ENCODE data around the gene RPS27.
A peak's percentile ranks its signal among the peaks of the same experiment; 100 is the strongest.
"Not testable (repeated sequence)": the region's sequence is repeated elsewhere in the genome, so short reads cannot be mapped to it uniquely, and the experiment has no call there.

RPS27 gene

DNA sequence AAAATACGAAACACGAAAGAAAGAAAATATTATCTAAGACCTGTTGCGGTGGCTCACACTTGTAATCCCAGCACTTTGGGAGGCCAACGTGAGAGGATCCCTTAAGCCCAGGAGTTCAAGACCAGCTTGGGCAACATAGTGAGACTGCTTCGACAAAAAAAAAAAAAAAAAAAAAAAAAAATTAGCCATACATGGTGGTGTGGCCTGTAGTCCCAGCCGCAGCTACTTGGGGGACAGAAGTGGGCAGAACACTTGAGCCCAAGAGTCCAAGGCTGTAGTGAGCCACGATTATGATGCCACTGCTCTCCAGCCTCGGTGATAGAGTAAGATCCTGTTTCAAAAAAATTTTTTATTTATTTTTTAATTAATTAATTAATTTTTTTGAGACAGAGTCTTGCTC is 2.9 kb upstream of the RPS27 start:
- DNase-seq = no peak

DNA sequence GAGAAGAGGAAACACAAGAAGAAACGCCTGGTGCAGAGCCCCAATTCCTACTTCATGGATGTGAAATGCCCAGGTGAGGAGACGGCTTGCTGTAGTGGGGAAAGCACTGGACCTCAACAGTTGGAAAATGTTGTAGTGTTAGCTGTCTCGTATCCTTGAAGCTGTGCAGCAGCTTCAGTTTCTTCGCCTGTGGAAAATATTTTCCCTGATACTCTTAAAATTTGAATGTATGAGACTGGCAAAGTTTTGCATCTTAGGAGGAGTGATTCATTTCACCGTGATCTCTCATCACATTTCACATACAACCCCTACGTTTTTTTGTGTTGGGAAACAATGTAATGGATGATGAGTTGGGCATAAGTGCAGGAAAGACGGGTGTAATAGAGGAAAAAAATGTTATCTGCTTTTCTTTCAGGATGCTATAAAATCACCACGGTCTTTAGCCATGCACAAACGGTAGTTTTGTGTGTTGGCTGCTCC is 629 bp downstream of the RPS27 start:
- no peak for DNase-seq

DNA sequence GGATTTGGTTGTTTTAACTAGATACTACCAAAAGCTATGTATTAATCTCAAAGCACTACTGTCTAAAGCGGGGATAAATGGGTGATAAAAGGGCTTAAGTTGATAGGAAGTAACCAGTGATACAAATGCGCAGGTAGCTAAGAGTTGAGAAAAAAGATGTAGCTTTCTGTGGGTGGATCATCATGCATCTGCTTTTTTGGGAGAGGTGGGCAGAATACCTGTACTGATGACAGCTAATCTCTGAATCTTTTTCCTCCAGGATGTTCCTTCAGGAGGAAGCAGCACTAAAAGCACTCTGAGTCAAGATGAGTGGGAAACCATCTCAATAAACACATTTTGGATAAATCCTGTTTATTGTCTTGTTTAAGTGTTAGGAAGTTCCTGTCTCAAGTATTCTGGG is 1.2 kb downstream of the RPS27 start:
- no peak for DNase-seq

DNA sequence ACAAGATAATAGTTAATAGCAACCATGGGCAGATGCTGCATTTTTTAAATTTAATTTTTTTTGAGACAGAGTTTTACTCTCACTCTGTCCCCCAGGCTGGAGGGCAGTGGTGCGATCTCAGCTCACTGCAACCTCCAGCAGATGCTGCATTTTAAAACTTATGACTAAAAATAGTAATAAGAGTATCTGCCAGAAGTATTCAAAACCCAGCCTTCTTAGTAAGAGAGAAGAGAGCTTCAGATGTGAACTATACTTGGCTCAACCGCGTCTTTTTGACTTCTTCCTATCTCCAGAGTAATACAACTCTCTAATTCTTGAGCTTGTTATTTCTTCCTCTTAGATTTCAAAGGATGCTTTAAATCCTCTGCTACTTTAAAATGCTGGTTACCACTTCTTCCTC is 4.6 kb downstream of the RPS27 start:
- DNase-seq = no peak

DNA sequence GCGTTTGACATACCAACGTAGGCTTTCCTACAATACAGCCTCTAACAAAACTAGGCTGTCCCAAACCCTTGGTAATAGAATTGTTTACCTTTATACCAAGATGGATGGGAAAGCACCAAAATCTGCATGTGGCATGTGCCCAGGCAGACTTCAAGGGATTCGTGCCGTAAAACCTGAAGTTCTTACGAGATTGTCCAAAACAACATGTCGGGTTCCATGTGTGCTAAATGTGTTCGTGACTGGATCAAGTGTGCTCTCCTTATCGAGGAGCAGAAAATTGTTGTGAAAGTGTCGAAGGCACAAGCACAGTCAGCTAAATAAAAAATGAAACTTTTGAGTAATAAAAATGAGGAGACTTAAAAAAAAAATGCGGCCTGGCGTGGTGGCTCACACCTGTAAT is 5.1 kb downstream of the RPS27 start:
- DNase-seq = no peak

DNA sequence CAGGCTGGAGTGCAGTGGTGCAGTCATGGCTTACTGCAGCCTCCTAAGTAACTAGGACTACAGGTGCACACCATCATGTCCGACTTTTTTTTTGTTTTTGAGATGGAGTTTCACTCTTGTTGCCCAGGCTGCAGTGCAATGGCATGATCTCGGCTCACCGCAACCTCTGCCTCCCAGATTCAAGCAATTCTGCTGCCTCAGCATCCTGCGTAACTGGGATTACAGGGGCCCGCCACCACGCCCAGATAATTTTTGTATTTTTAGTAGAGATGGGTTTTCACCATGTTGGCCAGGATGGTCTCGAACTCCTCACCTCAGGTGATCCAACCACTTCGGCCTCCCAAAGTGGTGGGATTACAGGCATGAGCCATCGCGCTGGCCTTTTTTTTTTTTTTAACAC is 6.3 kb downstream of the RPS27 start:
- peak; percentile 42 for DNase-seq

DNA sequence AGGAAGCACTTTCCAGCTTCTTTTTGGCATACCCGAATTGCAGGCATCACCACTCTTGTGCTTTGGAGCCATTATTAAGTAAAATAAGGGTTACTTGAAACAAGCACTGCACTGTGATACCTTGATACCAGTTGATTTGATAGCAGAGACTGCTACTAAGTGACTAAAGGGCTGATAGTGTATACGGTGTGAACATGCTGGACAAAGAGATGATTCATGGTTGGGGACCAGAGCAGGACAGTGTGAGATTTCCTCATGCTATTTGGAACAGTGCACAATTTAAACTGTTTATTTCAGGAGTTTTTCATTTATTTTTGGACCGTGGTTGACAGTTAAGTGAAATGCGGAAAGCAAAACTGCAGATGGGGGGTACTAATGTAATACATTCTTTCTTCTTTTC is 9.9 kb downstream of the RPS27 start:
- DNase-seq = no peak

DNA sequence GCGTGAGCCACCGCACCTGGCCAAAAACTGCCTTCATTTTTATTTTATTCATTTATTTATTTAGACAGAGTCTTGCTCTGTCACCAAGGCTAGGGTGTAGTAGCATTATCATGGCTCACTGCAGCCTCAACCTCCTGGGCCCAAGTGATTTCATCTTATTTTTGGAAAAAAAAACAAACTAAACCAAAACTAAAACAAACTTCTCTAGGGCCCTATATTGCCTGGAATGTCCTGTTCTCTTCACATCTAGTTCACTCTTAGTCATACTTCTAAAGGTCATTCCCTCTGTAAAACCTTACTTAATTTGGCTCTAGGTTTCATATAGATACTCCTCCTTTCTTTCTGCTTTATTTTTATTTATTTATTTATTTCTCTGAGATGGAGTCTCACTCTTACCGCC is 15.6 kb downstream of the RPS27 start:
- no peak for DNase-seq

DNA sequence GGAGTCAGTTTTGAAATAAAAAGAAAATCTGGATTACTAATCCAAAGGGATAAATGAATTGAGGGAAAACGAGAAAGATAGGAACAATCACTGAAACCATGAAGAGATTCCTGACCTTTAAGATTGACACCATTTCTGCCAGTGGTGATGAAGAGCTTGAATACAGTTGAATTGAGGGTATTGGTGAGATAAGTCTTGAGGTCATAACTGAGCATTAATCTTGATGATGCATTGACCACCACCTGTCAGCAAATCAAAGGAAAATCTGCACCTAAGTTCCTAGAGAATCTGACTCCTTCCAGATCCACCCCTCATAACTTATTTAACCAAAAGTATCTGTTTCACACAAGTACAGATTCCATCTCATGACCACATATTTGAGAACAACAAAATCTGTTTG is 21.6 kb downstream of the RPS27 start:
- DNase-seq = no peak

DNA sequence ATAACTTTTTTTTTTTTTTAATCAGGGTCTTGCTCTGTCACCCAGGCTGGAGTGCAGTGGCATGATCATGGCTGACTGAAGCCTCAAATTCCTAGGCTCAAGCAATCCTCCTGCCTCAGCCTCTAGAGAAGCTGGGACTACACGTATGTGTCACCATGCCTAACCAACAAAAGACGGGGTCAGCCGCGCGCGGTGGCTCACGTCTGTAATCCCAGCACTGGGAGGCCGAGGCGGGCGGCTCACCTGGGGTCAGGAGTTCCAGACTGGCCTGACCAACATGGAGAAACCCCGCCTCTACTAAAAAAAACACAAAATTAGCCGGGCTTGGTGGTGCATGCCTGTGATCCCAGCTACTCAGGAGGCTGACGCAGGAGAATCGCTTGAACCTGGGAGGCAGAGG is 22.0 kb downstream of the RPS27 start:
- DNase-seq = not testable (repeated sequence)

DNA sequence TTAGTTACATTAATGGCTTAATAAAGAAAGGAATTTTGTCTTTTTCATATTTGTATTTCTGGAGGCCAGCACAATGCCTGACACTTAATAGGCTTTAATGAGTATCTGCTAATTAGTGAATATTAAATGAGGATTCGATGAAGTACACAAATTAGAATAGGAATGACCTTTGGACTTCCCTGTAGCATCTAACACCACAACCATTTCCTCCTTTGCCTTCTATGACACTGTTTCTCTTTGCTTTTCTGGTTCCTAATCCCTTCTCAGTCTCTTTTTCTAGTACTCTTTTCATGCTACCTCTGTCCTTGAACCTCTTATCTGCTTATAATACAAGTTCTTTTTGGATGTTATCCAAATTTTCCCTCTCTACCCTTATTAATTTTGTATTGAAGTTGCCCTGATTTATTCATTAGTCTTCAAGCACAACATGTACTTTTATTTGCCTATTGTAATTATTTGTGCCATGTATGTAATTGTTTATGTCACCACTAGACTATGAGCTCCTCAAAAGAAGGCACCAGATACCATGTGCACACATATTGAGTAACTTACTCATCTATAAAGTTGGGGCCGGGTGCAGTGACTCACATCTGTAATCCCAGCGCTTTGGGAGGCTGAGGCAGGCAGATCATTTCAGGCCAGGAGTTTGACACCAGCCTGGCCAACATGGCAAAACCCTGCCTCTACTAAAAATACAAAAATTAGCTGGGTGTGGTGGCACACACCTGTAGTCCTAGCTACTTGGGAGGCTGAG is 23.8 kb downstream of the RPS27 start:
- DNase-seq = peak; percentile 65

DNA sequence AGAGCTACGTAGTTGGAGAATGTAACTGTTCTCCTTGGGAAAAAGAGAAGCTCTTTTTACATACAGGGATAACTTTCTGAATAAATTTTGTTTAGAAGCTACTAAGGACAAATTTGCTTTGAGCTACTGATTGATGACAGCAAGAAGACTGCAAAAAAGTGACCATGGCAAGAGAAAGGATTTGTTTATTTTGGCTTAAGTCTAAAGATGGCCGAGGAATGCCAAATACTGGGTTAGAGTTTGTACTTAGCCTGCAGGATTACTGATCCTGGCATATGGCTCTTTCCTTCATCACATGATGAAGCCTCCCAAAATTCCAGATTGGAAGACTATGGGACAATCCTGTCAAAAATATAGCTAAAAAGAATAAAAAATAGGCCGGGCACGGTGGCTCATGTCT is 28.7 kb downstream of the RPS27 start:
- no peak for DNase-seq

DNA sequence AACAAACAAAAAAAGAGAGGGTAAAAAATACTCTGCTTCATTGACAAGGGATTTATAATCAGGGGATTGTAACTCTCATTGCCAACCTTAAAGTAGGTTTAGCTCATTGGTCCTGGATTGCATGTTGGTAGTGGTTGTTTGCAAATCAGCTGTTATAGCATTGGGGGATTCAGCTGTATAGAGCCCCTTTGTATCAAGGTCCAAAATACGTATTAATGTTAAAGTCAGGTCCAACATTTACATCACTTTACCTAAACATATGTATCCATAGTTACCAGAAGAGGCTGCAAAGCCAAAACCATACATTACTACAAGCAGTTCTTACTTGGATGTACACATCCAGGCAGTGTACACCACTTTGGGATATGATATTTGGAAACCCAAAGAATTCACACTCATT is 29.4 kb downstream of the RPS27 start:
- DNase-seq = no peak

DNA sequence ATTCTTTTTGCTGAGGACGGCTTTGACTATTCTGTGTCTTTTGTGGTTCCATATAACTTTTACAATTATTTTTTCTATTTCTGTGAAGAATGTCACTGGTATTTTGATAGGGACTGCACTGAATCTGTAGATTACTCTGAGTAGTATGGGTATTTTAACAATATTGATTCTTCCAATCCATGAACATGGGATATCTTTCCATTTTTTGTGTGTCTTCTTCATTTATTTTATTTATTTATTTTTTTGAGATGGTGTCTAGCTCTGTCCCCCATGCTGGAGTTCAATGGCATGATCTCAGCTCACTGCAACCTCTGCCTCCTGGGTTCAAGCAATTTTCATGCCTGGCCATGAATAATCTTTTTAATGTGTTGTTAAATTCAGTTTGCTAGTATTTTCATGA is 43.1 kb downstream of the RPS27 start:
- DNase-seq = not testable (repeated sequence)
